Measurements from ENCODE around the gene MAST4.

DNA sequence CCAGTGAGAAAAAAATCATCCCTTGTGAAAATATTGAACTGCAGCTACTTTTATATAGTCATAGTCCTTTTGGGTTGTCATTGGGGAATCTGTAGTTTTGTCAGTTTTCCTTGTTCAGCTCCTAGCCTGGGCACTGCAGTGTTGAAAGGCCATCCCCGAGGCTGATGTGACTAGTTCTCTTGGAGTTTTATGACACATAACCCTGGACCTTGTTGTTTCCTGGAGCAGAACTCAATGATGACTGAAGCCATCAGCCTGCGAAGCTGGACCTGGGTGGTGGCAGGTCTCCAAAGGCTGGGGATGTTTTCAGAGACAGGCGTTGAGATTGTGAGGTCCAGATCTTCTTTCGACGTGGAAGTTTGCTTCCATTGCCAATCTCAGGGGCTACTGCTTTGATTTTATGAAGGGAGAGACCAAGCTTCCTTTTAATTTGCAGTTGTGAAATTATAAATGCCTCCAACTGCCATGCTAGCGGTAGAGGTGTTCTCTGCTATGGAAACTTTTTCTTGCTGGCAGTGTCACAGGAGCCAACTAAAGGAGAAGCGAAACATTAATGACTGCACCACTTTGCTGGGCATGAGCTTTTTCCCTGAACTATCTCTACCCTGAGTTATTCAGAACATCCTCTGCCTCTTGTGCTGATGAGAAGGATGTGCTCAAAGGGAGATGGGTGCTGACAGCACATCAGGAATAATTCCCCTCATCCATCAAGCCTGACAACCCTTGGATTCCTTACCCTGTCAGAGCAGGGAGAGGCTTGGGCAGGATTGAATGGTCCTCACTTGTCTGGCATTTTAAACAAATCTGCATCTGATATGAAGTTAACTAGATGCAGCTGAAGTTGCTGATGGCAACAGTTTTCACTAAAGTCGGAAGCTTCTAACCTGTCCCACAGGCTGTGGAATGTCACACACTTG lies 209.6 kb downstream of the MAST4 start:
- TF ChIP-seq POLR2A (IDR thresholded peaks at IDR 0.05; ENCODE audit: insufficient read depth in 1 of 2, low read depth in 2 of 2, low read length in 2 of 2) (no peak), POLR2AphosphoS5 (IDR thresholded peaks at IDR 0.05; ENCODE audit: low read depth, low read length) (no peak), ZBTB8A (CRISPR knock-in tag; IDR thresholded peaks at IDR 0.05; ENCODE audit: borderline replicate concordance, low read depth) (no peak), RNF2 (conservative IDR thresholded peaks at IDR 0.05; ENCODE audit: low read depth) (no peak), HNRNPH1 (optimal IDR thresholded peaks at IDR 0.05; ENCODE audit: low read depth, low read length) (no peak), GATAD2A (CRISPR knock-in tag; IDR thresholded peaks at IDR 0.05) (no peak), NR2F1 (CRISPR knock-in tag; IDR thresholded peaks at IDR 0.05) (no peak)
- TF ChIP-seq, protein P1, sequence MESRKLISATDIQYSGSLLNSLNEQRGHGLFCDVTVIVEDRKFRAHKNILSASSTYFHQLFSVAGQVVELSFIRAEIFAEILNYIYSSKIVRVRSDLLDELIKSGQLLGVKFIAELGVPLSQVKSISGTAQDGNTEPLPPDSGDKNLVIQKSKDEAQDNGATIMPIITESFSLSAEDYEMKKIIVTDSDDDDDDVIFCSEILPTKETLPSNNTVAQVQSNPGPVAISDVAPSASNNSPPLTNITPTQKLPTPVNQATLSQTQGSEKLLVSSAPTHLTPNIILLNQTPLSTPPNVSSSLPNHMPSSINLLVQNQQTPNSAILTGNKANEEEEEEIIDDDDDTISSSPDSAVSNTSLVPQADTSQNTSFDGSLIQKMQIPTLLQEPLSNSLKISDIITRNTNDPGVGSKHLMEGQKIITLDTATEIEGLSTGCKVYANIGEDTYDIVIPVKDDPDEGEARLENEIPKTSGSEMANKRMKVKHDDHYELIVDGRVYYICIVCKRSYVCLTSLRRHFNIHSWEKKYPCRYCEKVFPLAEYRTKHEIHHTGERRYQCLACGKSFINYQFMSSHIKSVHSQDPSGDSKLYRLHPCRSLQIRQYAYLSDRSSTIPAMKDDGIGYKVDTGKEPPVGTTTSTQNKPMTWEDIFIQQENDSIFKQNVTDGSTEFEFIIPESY (CRISPR knock-in tag; IDR thresholded peaks at IDR 0.05), result no peak
- TF ChIP-seq, protein P2, sequence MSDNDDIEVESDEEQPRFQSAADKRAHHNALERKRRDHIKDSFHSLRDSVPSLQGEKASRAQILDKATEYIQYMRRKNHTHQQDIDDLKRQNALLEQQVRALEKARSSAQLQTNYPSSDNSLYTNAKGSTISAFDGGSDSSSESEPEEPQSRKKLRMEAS (IDR thresholded peaks at IDR 0.05), result no peak
- TF ChIP-seq, protein P3, sequence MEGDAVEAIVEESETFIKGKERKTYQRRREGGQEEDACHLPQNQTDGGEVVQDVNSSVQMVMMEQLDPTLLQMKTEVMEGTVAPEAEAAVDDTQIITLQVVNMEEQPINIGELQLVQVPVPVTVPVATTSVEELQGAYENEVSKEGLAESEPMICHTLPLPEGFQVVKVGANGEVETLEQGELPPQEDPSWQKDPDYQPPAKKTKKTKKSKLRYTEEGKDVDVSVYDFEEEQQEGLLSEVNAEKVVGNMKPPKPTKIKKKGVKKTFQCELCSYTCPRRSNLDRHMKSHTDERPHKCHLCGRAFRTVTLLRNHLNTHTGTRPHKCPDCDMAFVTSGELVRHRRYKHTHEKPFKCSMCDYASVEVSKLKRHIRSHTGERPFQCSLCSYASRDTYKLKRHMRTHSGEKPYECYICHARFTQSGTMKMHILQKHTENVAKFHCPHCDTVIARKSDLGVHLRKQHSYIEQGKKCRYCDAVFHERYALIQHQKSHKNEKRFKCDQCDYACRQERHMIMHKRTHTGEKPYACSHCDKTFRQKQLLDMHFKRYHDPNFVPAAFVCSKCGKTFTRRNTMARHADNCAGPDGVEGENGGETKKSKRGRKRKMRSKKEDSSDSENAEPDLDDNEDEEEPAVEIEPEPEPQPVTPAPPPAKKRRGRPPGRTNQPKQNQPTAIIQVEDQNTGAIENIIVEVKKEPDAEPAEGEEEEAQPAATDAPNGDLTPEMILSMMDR (CRISPR knock-in tag; IDR thresholded peaks at IDR 0.05), result no peak

All from HepG2 (cell line).